T-helper 2 cell treated with Interferon-gamma antibody and Interleukin-4, amounts not matched to agents 100 ng/mL and 5 ng/mL, for 36 hours (primary cell): ENCODE results near the gene ARMH1. TPM values are rescaled to one million over a fixed set of nuclear protein-coding genes. Genes with fewer than 3 reads are reported as not detected.
"Not testable (repeated sequence)": the region's sequence is repeated elsewhere in the genome, so short reads cannot be mapped to it uniquely, and the experiment has no call there.

Experiments
- intact Hi-C: fragments of 100-400 bp; cut with micrococcal nuclease; formaldehyde crosslinking; loops from one replicate; pipeline ENCODE4 v1.15.1; 2023
- total RNA-seq: library from RNA; stranded (reverse); gene quantifications from 2 replicates; pipeline ENCODE4 v1.2.3, GENCODE V29; 2022

ARMH1 gene
- total RNA-seq, 1 donor from 2014 or later, result 93.6 TPM

DNA sequence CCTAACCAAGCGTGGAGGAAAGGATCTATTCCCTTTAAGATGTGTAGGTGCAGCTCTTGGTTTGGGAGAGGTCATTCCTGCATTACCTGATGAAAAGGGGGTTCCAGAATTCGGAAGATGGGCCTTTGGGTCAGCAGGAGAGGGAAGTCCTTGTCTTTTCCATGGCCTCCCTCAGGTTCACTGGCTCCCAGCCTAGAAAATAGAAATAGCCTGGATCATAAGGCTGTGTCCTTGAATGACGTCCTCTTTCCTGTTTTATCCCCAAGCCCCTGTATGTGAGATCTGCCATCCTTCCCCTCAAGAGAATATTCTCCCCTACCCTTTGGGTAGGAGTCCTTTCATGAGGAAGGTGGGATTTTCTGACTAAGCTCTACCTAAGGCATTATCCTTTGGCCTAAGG is 86.4 kb downstream of the ARMH1 start:
- intact Hi-C loops, result no loop called here

DNA sequence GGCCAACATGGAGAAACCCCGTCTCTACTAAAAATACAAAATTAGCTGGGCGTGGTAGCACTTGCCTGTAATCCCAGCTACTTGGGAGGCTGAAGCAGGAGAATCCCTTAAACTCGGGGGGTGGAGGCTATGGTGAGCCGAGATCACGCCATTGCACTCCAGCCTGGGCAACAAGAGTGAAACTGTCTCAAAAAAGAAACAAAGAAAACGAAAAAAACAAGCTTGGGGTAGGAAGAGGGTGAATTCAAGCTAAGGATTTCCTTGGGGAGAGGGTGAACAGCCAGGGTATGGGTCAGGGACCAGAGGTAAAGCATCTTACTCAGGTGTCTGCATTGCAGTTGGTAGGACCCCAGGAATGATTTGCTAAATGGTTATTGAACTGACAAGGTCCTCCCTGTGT is 91.9 kb downstream of the ARMH1 start:
- intact Hi-C loops, result not testable (repeated sequence)

Other genes with a start within 250 kb of the ARMH1 start
- 3.4 and 4.0 TPM in 2 replicates for gene TMEM53, start 233 bp upstream of the ARMH1 start, total RNA-seq
- not detected in 2 replicates for gene RNU5D-1, start 56.5 kb downstream of the ARMH1 start, total RNA-seq
- 89.3 and 89.7 TPM in 2 replicates for gene KIF2C, start 65.1 kb downstream of the ARMH1 start, total RNA-seq
- gene RPS8, start 100.8 kb downstream of the ARMH1 start, total RNA-seq, result 2,139 and 2,183 TPM in 2 replicates
- gene BEST4, start 113.5 kb downstream of the ARMH1 start, total RNA-seq, result 0.55 TPM in 2 replicates
- 74.1 and 77.8 TPM in 2 replicates for gene PLK3, start 125.7 kb downstream of the ARMH1 start, total RNA-seq
- gene DYNLT4, start 132.6 kb downstream of the ARMH1 start, total RNA-seq, result 0.34 and 0.73 TPM in 2 replicates
- 8.8 and 9.7 TPM in 2 replicates for gene BTBD19, start 133.8 kb downstream of the ARMH1 start, total RNA-seq
- gene PTCH2, start 168.5 kb downstream of the ARMH1 start, total RNA-seq, result 0.84 and 1.1 TPM in 2 replicates